Caco-2 (cell line): Measurements from ENCODE around the gene OTOA. TPM values are rescaled to one million over a fixed set of nuclear protein-coding genes. Genes with fewer than 3 reads are reported as not detected.
"Not testable (repeated sequence)": the region's sequence is repeated elsewhere in the genome, so short reads cannot be mapped to it uniquely, and the experiment has no call there.

Experiments
- BruUV-seq: library from RNA; stranded (reverse); fragments of 400-500 nt; replicated peaks from 2 replicates; lab custom pipeline; 2021; lab: Mats Ljungman, UMichigan
- CTCF ChIA-PET: fragments of 300-600 bp; sonication (Branson Sonifier 250); formaldehyde crosslinking; loops from one replicate; lab custom pipeline; 2022; ENCODE audit warnings: antibody characterized with exemption; lab: Charles Lee
- POLR2A ChIA-PET: fragments of 300-600 bp; sonication (Branson Sonifier 250); formaldehyde crosslinking; loops from one replicate; lab custom pipeline; 2022; ENCODE audit warnings: antibody characterized with exemption; lab: Charles Lee
- DNase-seq, 2 experiments: peaks; one replicate each; pipeline versions ENCODE4 v3.0.0 to v3.0.0-alpha.2; 2020 to 2022
- H3K27me3 ChIP-seq: replicated peaks from 2 replicates; pipeline ENCODE4 v1.6.0; 2011; ENCODE audit warnings: low read length; ENCODE audit not compliant: control insufficient read depth, insufficient read depth
- H3K36me3 ChIP-seq: 2 replicates; pipeline ENCODE4 v1.5.1; 2011; ENCODE audit warnings: low read length; ENCODE audit not compliant: control insufficient read depth, insufficient read depth
- H3K4me1 ChIP-seq: fragments of 250-450 bp; sonication (Bioruptor Pico); 2 replicates; pipeline ENCODE4 v1.5.1; 2020; ENCODE audit warnings: mild to moderate bottlenecking
- H3K4me3 ChIP-seq: 2 replicates; pipeline ENCODE4 v1.5.1; 2011; ENCODE audit warnings: low read depth, mild to moderate bottlenecking, control low read depth, low read length
- H3K9me3 ChIP-seq: fragments of 250-450 bp; sonication (Bioruptor Pico); 2 replicates; pipeline ENCODE4 v1.5.1; 2020; ENCODE audit warnings: mild to moderate bottlenecking, moderate library complexity
- H3K27ac Mint-ChIP-seq: one replicate; pipeline ENCODE4 v1.8.0; 2022; ENCODE audit warnings: mixed read lengths; ENCODE audit not compliant: unreplicated experiment
- H3K27me3 Mint-ChIP-seq: one replicate; pipeline ENCODE4 v1.8.0; 2022; ENCODE audit warnings: mixed read lengths; ENCODE audit not compliant: insufficient read depth, unreplicated experiment
- H3K36me3 Mint-ChIP-seq: one replicate; pipeline ENCODE4 v1.8.0; 2022; ENCODE audit warnings: mild to moderate bottlenecking, mixed read lengths; ENCODE audit not compliant: insufficient read depth, unreplicated experiment
- H3K4me1 Mint-ChIP-seq: one replicate; pipeline ENCODE4 v1.8.0; 2022; ENCODE audit warnings: low read depth, mixed read lengths; ENCODE audit not compliant: unreplicated experiment
- H3K4me3 Mint-ChIP-seq: one replicate; pipeline ENCODE4 v1.8.0; 2022; ENCODE audit warnings: mild to moderate bottlenecking, moderate library complexity, mixed read lengths; ENCODE audit not compliant: unreplicated experiment
- H3K9me3 Mint-ChIP-seq: one replicate; pipeline ENCODE4 v1.8.0; 2022; ENCODE audit warnings: mixed read lengths; ENCODE audit not compliant: unreplicated experiment
- CTCF ChIP-seq, 2 experiments: fragments of 200-600 bp in 1 of 2; IDR thresholded peaks; 1 replicate in 1 of 2; 2 replicates in 1 of 2; pipeline versions ENCODE4 v1.5.1 to v1.8.0; 2011 to 2022; ENCODE audit warnings: antibody characterized with exemption in 1 of 2, control low read depth in 1 of 2, inconsistent platforms in 1 of 2, low read depth in 1 of 2, low read length in 1 of 2, mild to moderate bottlenecking in 1 of 2, moderate library complexity in 1 of 2; ENCODE audit not compliant: insufficient read depth in 1 of 2, severe bottlenecking in 1 of 2, unreplicated experiment in 1 of 2
- intact Hi-C: fragments of 100-400 bp; cut with micrococcal nuclease; formaldehyde crosslinking; loops from one replicate; pipeline ENCODE4 v1.10.0; 2022; ENCODE audit not compliant: unreplicated experiment
- total RNA-seq: library from RNA; stranded (reverse); gene quantifications from 2 replicates; pipeline ENCODE4 v1.2.3, GENCODE V29; 2022

Gene OTOA
- total RNA-seq, 1 experiment from 2014 or later = not detected

- intact Hi-C loops = no loop called here
- no peaks in the 10 kb centered on the region for H3K36me3 ChIP-seq
- no peak overlapping the region for H3K4me3 ChIP-seq
- H3K4me1 ChIP-seq = no peaks in the 10 kb centered on the region; the same call in 1 of the 2 replicates
- no peak for DNase-seq
- no TSS peak for BruUV-seq
- H3K27me3 Mint-ChIP-seq = no peaks in the 10 kb centered on the region
- no peaks in the 10 kb centered on the region for H3K27me3 ChIP-seq
- H3K36me3 Mint-ChIP-seq = peaks cover 42% of the 10 kb centered on the region
- H3K27ac Mint-ChIP-seq = no peak overlapping the region
- ChIA-PET POLR2A (no interaction called here), CTCF (no interaction called here)
- H3K9me3 ChIP-seq = peaks cover 3% of the 10 kb centered on the region; the same call in 1 of the 2 replicates
- no peak for TF ChIP-seq CTCF (IDR thresholded peaks at IDR 0.05; ENCODE audit: insufficient read depth in 1 of 2, low read depth in 1 of 2, low read length in 1 of 2, severe bottlenecking in 1 of 2, unreplicated experiment in 1 of 2)
- H3K9me3 Mint-ChIP-seq = no peaks in the 10 kb centered on the region
- peaks cover 18% of the 10 kb centered on the region for H3K4me1 Mint-ChIP-seq
- H3K4me3 Mint-ChIP-seq = no peak overlapping the region
Observed at GRCh38 chr16:21628121-21628726, 35.5 kb upstream of the OTOA start.

GRCh38 chr16:21628772-21629171 is 35.0 kb upstream of the OTOA start:
- Histone ChIP-seq H3K27me3 (no peaks in the 10 kb centered on the region), H3K4me1 (no peaks in the 10 kb centered on the region; the same call in 1 of the 2 replicates), H3K9me3 (peaks cover 3% of the 10 kb centered on the region; the same call in 1 of the 2 replicates), H3K36me3 (no peaks in the 10 kb centered on the region), H3K4me3 (no peak overlapping the region)
- no peaks in the 10 kb centered on the region for H3K9me3 Mint-ChIP-seq
- H3K4me1 Mint-ChIP-seq = peaks cover 18% of the 10 kb centered on the region
- no peak for DNase-seq
- no peak overlapping the region for H3K4me3 Mint-ChIP-seq
- TF ChIP-seq CTCF (IDR thresholded peaks at IDR 0.05; ENCODE audit: insufficient read depth in 1 of 2, low read depth in 1 of 2, low read length in 1 of 2, severe bottlenecking in 1 of 2, unreplicated experiment in 1 of 2) = no peak
- intact Hi-C loops = no loop called here
- CTCF ChIA-PET = no interaction called here
- H3K27ac Mint-ChIP-seq = no peak overlapping the region
- H3K36me3 Mint-ChIP-seq = peaks cover 42% of the 10 kb centered on the region
- no peaks in the 10 kb centered on the region for H3K27me3 Mint-ChIP-seq
- BruUV-seq = no TSS peak
- POLR2A ChIA-PET = no interaction called here

DNA sequence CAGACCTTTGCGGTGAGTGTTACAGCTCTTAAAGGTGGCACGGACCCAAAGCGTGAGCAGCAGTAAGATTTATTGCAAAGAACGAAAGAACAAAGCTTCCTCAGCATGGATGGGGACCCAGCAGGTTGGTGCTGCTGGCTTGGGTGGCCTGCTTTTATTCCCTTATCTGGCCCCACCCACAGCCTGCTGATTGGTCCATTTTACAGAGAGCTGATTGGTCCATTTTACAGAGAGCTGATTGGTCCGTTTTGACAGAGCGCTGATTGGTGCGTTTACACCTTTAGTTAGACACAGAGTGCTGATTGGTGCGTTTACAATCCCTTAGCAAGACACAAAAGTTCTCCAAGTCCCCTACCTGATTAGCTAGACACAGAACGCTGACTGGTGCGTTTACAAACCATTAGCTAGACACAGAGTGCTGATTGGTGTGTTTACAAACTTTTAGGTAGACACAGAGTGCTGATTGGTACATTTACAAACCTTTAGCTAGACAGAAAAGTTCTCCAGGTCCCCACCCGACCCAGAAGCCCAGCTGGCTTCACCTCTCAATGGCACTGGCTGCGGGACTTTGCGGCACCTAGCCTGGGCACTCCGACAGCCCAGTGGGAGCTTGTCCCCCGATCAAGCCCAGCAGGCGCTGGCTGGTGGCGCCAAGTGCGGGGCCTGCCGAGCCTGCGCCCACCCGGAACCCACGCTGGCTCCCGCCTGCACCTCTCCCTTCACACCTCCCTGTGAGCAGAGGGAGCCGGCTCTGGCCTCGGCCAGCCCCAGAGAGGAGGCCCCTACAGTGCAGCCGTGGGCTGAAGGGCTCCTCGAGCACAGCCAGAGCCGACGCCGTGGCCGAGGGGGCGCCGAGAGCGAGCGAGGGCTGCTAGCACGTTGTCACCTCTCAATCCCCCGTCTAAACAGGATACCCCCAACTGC is 33.9 kb upstream of the OTOA start:
- CTCF ChIA-PET, H3K4me3 ChIP-seq, H3K4me3 Mint-ChIP-seq, intact Hi-C loops, H3K9me3 ChIP-seq, POLR2A ChIA-PET, H3K27me3 ChIP-seq, DNase-seq, H3K9me3 Mint-ChIP-seq, BruUV-seq, H3K4me1 ChIP-seq, H3K27ac Mint-ChIP-seq, H3K27me3 Mint-ChIP-seq, H3K36me3 ChIP-seq: not testable (repeated sequence)
- Mint-ChIP-seq H3K4me1 (peaks cover 18% of the 10 kb centered on the region), H3K36me3 (peaks cover 42% of the 10 kb centered on the region)

GRCh38 chr16:21630866-21631265 is 32.9 kb upstream of the OTOA start:
- DNase-seq, H3K9me3 ChIP-seq, H3K27me3 Mint-ChIP-seq, POLR2A ChIA-PET, intact Hi-C loops, CTCF ChIA-PET, H3K27me3 ChIP-seq, H3K4me3 ChIP-seq, H3K36me3 ChIP-seq, H3K27ac Mint-ChIP-seq, H3K9me3 Mint-ChIP-seq, H3K4me3 Mint-ChIP-seq, H3K4me1 ChIP-seq, BruUV-seq: not testable (repeated sequence)
- Mint-ChIP-seq H3K36me3 (peaks cover 42% of the 10 kb centered on the region), H3K4me1 (peaks cover 18% of the 10 kb centered on the region)

- Mint-ChIP-seq H3K4me1 (peaks cover 18% of the 10 kb centered on the region), H3K36me3 (peaks cover 38% of the 10 kb centered on the region), H3K27ac (peak overlapping the region; percentile 26)
- H3K27me3 Mint-ChIP-seq, POLR2A ChIA-PET, H3K9me3 ChIP-seq, H3K27me3 ChIP-seq, H3K36me3 ChIP-seq, H3K4me1 ChIP-seq, intact Hi-C loops, H3K9me3 Mint-ChIP-seq, H3K4me3 Mint-ChIP-seq, CTCF ChIA-PET, H3K4me3 ChIP-seq, DNase-seq, BruUV-seq: not testable (repeated sequence)
Observed at GRCh38 chr16:21631376-21631775, 32.4 kb upstream of the OTOA start.
